ENCODE data around the gene DNAJC15.
"Not testable (repeated sequence)": the region's sequence is repeated elsewhere in the genome, so short reads cannot be mapped to it uniquely, and the experiment has no call there.

Gene DNAJC15

GRCh38 chr13:43005460-43006236, 17.7 kb upstream of the DNAJC15 start:
- DNase-seq (ENCODE audit: low spot score) = no peak

- no peak for DNase-seq (ENCODE audit: low spot score)
These were observed 16.3 kb upstream of the DNAJC15 start for GRCh38 chr13:43006893-43007631.

- DNase-seq (ENCODE audit: low spot score) = no peak
These were observed 14.8 kb upstream of the DNAJC15 start for GRCh38 chr13:43008596-43008995.

- no peak for DNase-seq (ENCODE audit: low spot score)
These were observed 13.9 kb upstream of the DNAJC15 start for GRCh38 chr13:43009506-43009905.

- DNase-seq (ENCODE audit: low spot score) = no peak
These were observed 9.2 kb upstream of the DNAJC15 start for GRCh38 chr13:43014162-43014561.

GRCh38 chr13:43016226-43016625, 7.2 kb upstream of the DNAJC15 start:
- DNase-seq (ENCODE audit: low spot score) = no peak

GRCh38 chr13:43019811-43020210, 3.6 kb upstream of the DNAJC15 start:
- no peak for DNase-seq (ENCODE audit: low spot score)

- no peak for DNase-seq (ENCODE audit: low spot score)
These were observed 2.6 kb upstream of the DNAJC15 start for GRCh38 chr13:43020794-43021193.

GRCh38 chr13:43021926-43022670, 1.3 kb upstream of the DNAJC15 start:
- DNase-seq (ENCODE audit: low spot score) = no peak

GRCh38 chr13:43022934-43023288, 475 bp upstream of the DNAJC15 start:
- no peak for DNase-seq (ENCODE audit: low spot score)

GRCh38 chr13:43026262-43026661, 2.9 kb downstream of the DNAJC15 start:
- DNase-seq (ENCODE audit: low spot score) = no peak

GRCh38 chr13:43030548-43030947, 7.2 kb downstream of the DNAJC15 start:
- DNase-seq (ENCODE audit: low spot score) = no peak

GRCh38 chr13:43031881-43032280, 8.5 kb downstream of the DNAJC15 start:
- DNase-seq (ENCODE audit: low spot score) = no peak

GRCh38 chr13:43033038-43033437, 9.7 kb downstream of the DNAJC15 start:
- DNase-seq (ENCODE audit: low spot score) = no peak

- DNase-seq (ENCODE audit: low spot score) = no peak
These were observed 13.2 kb downstream of the DNAJC15 start for GRCh38 chr13:43036351-43037250.

- no peak for DNase-seq (ENCODE audit: low spot score)
These were observed 16.6 kb downstream of the DNAJC15 start for GRCh38 chr13:43039966-43040365.

GRCh38 chr13:43040581-43041368, 17.4 kb downstream of the DNAJC15 start:
- not testable (repeated sequence) for DNase-seq (ENCODE audit: low spot score)

- DNase-seq (ENCODE audit: low spot score) = no peak
These were observed 18.1 kb downstream of the DNAJC15 start for GRCh38 chr13:43041369-43041921.

- DNase-seq (ENCODE audit: low spot score) = no peak
These were observed 19.1 kb downstream of the DNAJC15 start for GRCh38 chr13:43042410-43042921.

GRCh38 chr13:43044720-43045301, 21.4 kb downstream of the DNAJC15 start:
- no peak for DNase-seq (ENCODE audit: low spot score)
